Calu3 (cell line): Measurements from ENCODE around the gene ALPK1. TPM values are rescaled to one million over a fixed set of nuclear protein-coding genes. Genes with fewer than 3 reads are reported as not detected.

Experiments
- BruUV-seq: library from RNA; stranded (reverse); fragments of 400-500 nt; replicated peaks from 2 replicates; lab custom pipeline; 2021; lab: Mats Ljungman, UMichigan
- CTCF ChIA-PET: fragments of 300-600 bp; sonication (Branson Sonifier 250); formaldehyde crosslinking; loops from one replicate; lab custom pipeline; 2022; ENCODE audit warnings: antibody characterized with exemption; lab: Charles Lee
- DNase-seq: peaks from one replicate; pipeline ENCODE4 v3.0.0; 2022
- H3K27ac Mint-ChIP-seq: one replicate; pipeline ENCODE4 v1.8.0; 2022; ENCODE audit warnings: mixed read lengths; ENCODE audit not compliant: unreplicated experiment
- H3K27me3 Mint-ChIP-seq: one replicate; pipeline ENCODE4 v1.8.0; 2022; ENCODE audit warnings: mixed read lengths; ENCODE audit not compliant: unreplicated experiment
- H3K36me3 Mint-ChIP-seq: one replicate; pipeline ENCODE4 v1.8.0; 2022; ENCODE audit warnings: mild to moderate bottlenecking, moderate library complexity, mixed read lengths; ENCODE audit not compliant: insufficient read depth, unreplicated experiment
- H3K4me1 Mint-ChIP-seq: one replicate; pipeline ENCODE4 v1.8.0; 2022; ENCODE audit warnings: mild to moderate bottlenecking, low read depth, mixed read lengths; ENCODE audit not compliant: unreplicated experiment
- H3K4me3 Mint-ChIP-seq: one replicate; pipeline ENCODE4 v1.8.0; 2022; ENCODE audit warnings: mild to moderate bottlenecking, low read depth, moderate library complexity, mixed read lengths; ENCODE audit not compliant: unreplicated experiment
- H3K9me3 Mint-ChIP-seq: one replicate; pipeline ENCODE4 v1.8.0; 2022; ENCODE audit warnings: low read depth, mixed read lengths; ENCODE audit not compliant: unreplicated experiment
- intact Hi-C: fragments of 100-400 bp; cut with micrococcal nuclease; formaldehyde crosslinking; loops from one replicate; pipeline ENCODE4 v1.10.0; 2022; ENCODE audit not compliant: unreplicated experiment
- total RNA-seq: library from RNA; stranded (reverse); gene quantifications from 2 replicates; pipeline ENCODE4 v1.2.3, GENCODE V29; 2022
- TF ChIP-seq, protein P1 (sequence below): fragments of 200-600 bp; IDR thresholded peaks from one replicate; pipeline ENCODE4 v1.8.0; 2022; ENCODE audit warnings: antibody characterized with exemption; ENCODE audit not compliant: unreplicated experiment

Gene ALPK1
- total RNA-seq, 1 experiment from 2014 or later = 17.1 TPM

DNA sequence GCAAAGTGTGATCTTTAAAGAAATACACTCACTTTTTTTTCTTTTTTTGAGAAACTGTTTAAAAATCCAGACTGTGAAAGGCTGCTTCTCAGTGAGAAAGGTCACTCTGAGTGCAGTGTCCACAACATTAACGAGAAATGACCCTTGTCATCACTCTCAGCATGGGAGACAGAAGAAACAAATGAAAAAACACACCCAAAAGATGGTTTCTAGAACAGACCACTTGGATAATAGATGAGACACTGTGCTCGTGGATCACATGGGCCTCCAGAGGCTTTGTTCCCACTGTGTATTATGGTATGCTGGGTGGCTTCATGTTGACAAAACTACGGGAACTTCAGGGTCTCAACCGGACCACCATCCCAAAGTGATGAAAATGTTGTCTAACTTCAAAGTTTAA, 153.9 kb downstream of the ALPK1 start:
- Mint-ChIP-seq H3K4me1 (no peaks in the 10 kb centered on the region), H3K36me3 (no peaks in the 10 kb centered on the region), H3K27me3 (no peaks in the 10 kb centered on the region), H3K27ac (no peak overlapping the region), H3K4me3 (no peak overlapping the region), H3K9me3 (no peaks in the 10 kb centered on the region)
- BruUV-seq = no TSS peak
- CTCF ChIA-PET = no interaction called here
- intact Hi-C loops = no loop called here
- TF ChIP-seq, protein P1, sequence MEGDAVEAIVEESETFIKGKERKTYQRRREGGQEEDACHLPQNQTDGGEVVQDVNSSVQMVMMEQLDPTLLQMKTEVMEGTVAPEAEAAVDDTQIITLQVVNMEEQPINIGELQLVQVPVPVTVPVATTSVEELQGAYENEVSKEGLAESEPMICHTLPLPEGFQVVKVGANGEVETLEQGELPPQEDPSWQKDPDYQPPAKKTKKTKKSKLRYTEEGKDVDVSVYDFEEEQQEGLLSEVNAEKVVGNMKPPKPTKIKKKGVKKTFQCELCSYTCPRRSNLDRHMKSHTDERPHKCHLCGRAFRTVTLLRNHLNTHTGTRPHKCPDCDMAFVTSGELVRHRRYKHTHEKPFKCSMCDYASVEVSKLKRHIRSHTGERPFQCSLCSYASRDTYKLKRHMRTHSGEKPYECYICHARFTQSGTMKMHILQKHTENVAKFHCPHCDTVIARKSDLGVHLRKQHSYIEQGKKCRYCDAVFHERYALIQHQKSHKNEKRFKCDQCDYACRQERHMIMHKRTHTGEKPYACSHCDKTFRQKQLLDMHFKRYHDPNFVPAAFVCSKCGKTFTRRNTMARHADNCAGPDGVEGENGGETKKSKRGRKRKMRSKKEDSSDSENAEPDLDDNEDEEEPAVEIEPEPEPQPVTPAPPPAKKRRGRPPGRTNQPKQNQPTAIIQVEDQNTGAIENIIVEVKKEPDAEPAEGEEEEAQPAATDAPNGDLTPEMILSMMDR = no peak
- no peak for DNase-seq

DNA sequence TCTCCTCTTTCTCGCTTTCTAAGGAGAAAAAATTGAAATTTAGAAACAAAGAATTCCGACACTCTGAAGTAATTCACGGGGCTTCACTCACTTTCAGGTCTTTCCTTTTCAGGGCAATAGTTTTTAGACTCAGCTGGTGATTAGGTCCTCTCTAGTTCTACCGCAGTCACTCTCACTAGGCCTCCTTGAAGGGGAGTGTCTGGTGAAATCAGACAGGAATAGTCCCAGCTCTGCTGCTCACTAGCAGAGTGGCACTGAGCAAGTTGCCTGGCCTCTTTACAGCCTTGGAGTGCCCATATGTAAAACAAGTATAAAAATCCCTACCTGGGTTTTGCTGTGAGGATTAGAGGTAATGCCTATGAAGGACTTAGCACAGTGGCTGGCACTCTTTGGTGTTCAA, 154.7 kb downstream of the ALPK1 start:
- no peaks in the 10 kb centered on the region for H3K27me3 Mint-ChIP-seq
- H3K4me1 Mint-ChIP-seq = no peaks in the 10 kb centered on the region
- BruUV-seq = no TSS peak
- no peaks in the 10 kb centered on the region for H3K9me3 Mint-ChIP-seq
- TF ChIP-seq, protein P1 = no peak
- no peaks in the 10 kb centered on the region for H3K36me3 Mint-ChIP-seq
- intact Hi-C loops = no loop called here
- no peak overlapping the region for H3K27ac Mint-ChIP-seq
- CTCF ChIA-PET = no interaction called here
- no peak for DNase-seq
- H3K4me3 Mint-ChIP-seq = no peak overlapping the region

DNA sequence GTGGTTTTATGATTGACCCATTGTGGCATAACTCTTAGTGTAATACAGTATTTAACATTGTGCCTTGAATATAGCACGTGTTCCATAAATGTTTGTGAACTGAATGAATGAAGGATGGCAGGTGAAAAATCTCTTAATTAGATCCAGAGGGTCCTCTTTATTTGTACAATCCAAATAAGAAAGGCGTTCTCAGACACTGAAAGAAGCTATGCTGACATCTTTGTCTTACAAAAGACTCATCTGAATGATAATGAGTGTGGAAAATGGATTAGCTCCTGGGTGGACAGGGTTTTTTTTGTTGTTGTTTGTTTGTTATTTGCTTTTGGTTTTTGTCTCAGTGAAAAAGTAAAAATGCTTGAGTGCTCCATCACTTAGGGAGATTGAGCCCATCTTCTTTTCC, 156.2 kb downstream of the ALPK1 start:
- no peak for DNase-seq
- Mint-ChIP-seq H3K27ac (no peak overlapping the region), H3K9me3 (peaks cover 2% of the 10 kb centered on the region), H3K4me1 (no peaks in the 10 kb centered on the region), H3K27me3 (no peaks in the 10 kb centered on the region), H3K36me3 (no peaks in the 10 kb centered on the region), H3K4me3 (no peak overlapping the region)
- BruUV-seq = no TSS peak
- TF ChIP-seq, protein P1 = no peak
- CTCF ChIA-PET = no interaction called here
- intact Hi-C loops = no loop called here

DNA sequence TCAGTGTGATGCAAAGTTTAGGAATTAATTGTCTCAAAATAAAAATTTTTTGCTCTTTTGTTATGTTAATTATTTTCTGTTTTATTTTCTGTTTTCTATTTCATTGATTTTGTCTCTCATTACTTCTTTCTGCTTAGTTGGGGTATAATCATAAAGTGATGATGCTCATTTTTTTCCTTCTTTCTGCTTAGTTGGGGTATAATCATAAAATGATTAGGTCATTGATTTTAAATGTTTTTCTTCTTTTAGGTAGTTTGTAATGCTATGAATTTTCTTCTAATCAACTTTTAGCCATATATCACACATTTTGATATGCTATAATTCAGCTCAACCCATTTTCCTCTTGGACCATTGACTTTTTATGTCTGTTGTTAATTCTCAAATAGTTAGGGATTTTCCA, 175.1 kb downstream of the ALPK1 start:
- Mint-ChIP-seq H3K27me3 (no peaks in the 10 kb centered on the region), H3K4me1 (no peaks in the 10 kb centered on the region), H3K27ac (no peak overlapping the region), H3K4me3 (no peak overlapping the region), H3K9me3 (no peaks in the 10 kb centered on the region), H3K36me3 (no peaks in the 10 kb centered on the region)
- BruUV-seq = no TSS peak
- intact Hi-C loops = no loop called here
- CTCF ChIA-PET = no interaction called here
- DNase-seq = no peak
- TF ChIP-seq, protein P1 = no peak
